PC-9 (cell line): Measurements from ENCODE around the gene GMCL2. TPM values are rescaled to one million over a fixed set of nuclear protein-coding genes. Genes with fewer than 3 reads are reported as not detected.

Source experiments
- BruUV-seq: library from RNA; stranded (reverse); fragments of 400-500 nt; replicated peaks from 2 replicates; lab custom pipeline; 2021; lab: Mats Ljungman, UMichigan
- CTCF ChIA-PET: fragments of 300-600 bp; sonication (Branson Sonifier 250); formaldehyde crosslinking; loops from one replicate; lab custom pipeline; 2022; ENCODE audit warnings: antibody characterized with exemption; lab: Charles Lee
- POLR2A ChIA-PET: fragments of 300-600 bp; sonication (Branson Sonifier 250); formaldehyde crosslinking; loops from one replicate; lab custom pipeline; 2022; ENCODE audit warnings: antibody characterized with exemption; ENCODE audit not compliant: unreplicated experiment; lab: Charles Lee
- DNase-seq, 2 experiments: peaks; one replicate each; pipeline versions ENCODE4 v3.0.0 to v3.0.0-alpha.2; 2015 to 2022; ENCODE audit warnings: mixed read lengths in 1 of 2
- H2AFZ ChIP-seq: fragments of 200-600 bp; sonication (generic); 2 replicates; pipeline ENCODE4 v1.8.1; 2017; ENCODE audit warnings: antibody characterized with exemption
- H3F3A ChIP-seq: fragments of 200-600 bp; sonication (generic); 2 replicates; pipeline ENCODE4 v1.8.1; 2017; ENCODE audit warnings: antibody characterized with exemption, mild to moderate bottlenecking, low read depth; ENCODE audit not compliant: insufficient read depth
- H3K27ac ChIP-seq: fragments of 200-600 bp; sonication (generic); 2 replicates; pipeline ENCODE4 v1.6.1; 2016; ENCODE audit warnings: mixed run types
- H3K27me3 ChIP-seq: fragments of 200-600 bp; sonication (generic); 2 replicates; pipeline ENCODE4 v1.6.1; 2016; ENCODE audit warnings: low read depth, mixed run types; ENCODE audit not compliant: insufficient read depth
- H3K36me3 ChIP-seq: fragments of 200-600 bp; sonication (generic); 2 replicates; pipeline ENCODE4 v1.6.1; 2016; ENCODE audit warnings: low read depth, mixed run types
- H3K4me1 ChIP-seq: fragments of 200-600 bp; sonication (generic); replicated peaks from 2 replicates; pipeline ENCODE4 v1.6.1; 2016; ENCODE audit warnings: mixed run types; ENCODE audit not compliant: insufficient read depth
- H3K4me2 ChIP-seq: fragments of 200-600 bp; sonication (generic); 2 replicates; pipeline ENCODE4 v1.6.1; 2017; ENCODE audit warnings: mixed run types
- H3K4me3 ChIP-seq: fragments of 200-600 bp; sonication (generic); 2 replicates; pipeline ENCODE4 v1.6.1; 2016; ENCODE audit warnings: mixed run types
- H3K79me2 ChIP-seq: fragments of 200-600 bp; sonication (generic); 2 replicates; pipeline ENCODE4 v1.6.1; 2017; ENCODE audit warnings: low read depth, mixed run types
- H3K9me2 ChIP-seq: fragments of 200-600 bp; sonication (generic); 2 replicates; pipeline ENCODE4 v1.8.1; 2017; ENCODE audit warnings: mild to moderate bottlenecking; ENCODE audit not compliant: insufficient read depth
- H3K9me3 ChIP-seq: fragments of 200-600 bp; sonication (generic); 2 replicates; pipeline ENCODE4 v1.8.1; 2016; ENCODE audit warnings: low read depth; ENCODE audit not compliant: insufficient read depth
- H4K20me1 ChIP-seq: fragments of 200-600 bp; sonication (generic); 2 replicates; pipeline ENCODE4 v1.8.1; 2017; ENCODE audit not compliant: insufficient read depth
- EZH2 ChIP-seq: fragments of 200-600 bp; sonication (generic); IDR thresholded peaks from 2 replicates; pipeline ENCODE4 v1.8.0; 2017; ENCODE audit warnings: antibody characterized with exemption, low read depth
- intact Hi-C: fragments of 100-400 bp; cut with micrococcal nuclease; formaldehyde crosslinking; loops from one replicate; pipeline ENCODE4 v1.10.0; 2022; ENCODE audit not compliant: unreplicated experiment
- total RNA-seq: library from RNA; stranded (reverse); gene quantifications from 2 replicates; pipeline ENCODE4 v1.2.3, GENCODE V29; 2021
- TF ChIP-seq, protein P1 (sequence below): fragments of 200-600 bp; sonication (generic); conservative IDR thresholded peaks from 2 replicates; pipeline ENCODE4 v1.6.1; 2017; ENCODE audit warnings: mixed run types, antibody characterized with exemption, mild to moderate bottlenecking, moderate library complexity

The GMCL2 gene
- total RNA-seq, 1 experiment from 2014 or later, result not detected

DNA sequence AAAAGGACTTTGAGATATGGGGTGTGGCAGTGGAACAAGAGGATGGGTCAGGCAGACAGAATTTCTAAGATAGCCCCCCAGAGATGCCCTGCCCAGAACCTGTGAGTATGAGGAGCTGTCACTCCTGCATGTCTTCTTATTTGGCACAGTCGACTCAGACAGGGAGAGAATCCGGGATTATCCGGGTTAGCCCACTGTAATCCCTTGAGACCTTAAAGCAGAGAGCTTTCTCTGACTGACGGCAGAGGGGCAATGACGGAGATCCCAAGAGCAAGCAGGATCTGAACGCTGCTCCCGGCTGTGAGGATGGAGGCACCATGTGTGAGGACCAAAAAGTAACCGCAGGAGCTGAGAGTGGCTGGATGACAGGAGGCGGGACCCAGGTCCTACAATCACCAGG is 24.7 kb downstream of the GMCL2 start:
- CTCF ChIA-PET, result interaction anchor here (1.6 kb wide), 1 partner anchor 9 kb away, joined by 4 read pairs; the partner anchor contains the start of gene NHP2
- Histone ChIP-seq H3K9me2 (no peaks in the 10 kb centered on the region), H3K27ac (no peak overlapping the region), H2AFZ (no peak overlapping the region), H3F3A (no peaks in the 10 kb centered on the region), H3K27me3 (no peaks in the 10 kb centered on the region; the same call in 1 of the 2 replicates), H3K79me2 (no peaks in the 10 kb centered on the region), H3K4me2 (no peak overlapping the region), H3K9me3 (no peaks in the 10 kb centered on the region), H3K4me3 (no peak overlapping the region), H3K4me1 (no peaks in the 10 kb centered on the region), H3K36me3 (no peaks in the 10 kb centered on the region), H4K20me1 (no peaks in the 10 kb centered on the region)
- intact Hi-C loops, result loop anchor here (5.0 to 10.0 kb wide), 2 partner anchors 40 to 558 kb away; partner anchors contain the start of genes B4GALT7 and HNRNPAB
- no TSS peak for BruUV-seq
- POLR2A ChIA-PET, result no interaction called here
- DNase-seq, result no peak
- no peak for TF ChIP-seq EZH2
- TF ChIP-seq, protein P1, sequence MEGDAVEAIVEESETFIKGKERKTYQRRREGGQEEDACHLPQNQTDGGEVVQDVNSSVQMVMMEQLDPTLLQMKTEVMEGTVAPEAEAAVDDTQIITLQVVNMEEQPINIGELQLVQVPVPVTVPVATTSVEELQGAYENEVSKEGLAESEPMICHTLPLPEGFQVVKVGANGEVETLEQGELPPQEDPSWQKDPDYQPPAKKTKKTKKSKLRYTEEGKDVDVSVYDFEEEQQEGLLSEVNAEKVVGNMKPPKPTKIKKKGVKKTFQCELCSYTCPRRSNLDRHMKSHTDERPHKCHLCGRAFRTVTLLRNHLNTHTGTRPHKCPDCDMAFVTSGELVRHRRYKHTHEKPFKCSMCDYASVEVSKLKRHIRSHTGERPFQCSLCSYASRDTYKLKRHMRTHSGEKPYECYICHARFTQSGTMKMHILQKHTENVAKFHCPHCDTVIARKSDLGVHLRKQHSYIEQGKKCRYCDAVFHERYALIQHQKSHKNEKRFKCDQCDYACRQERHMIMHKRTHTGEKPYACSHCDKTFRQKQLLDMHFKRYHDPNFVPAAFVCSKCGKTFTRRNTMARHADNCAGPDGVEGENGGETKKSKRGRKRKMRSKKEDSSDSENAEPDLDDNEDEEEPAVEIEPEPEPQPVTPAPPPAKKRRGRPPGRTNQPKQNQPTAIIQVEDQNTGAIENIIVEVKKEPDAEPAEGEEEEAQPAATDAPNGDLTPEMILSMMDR, result no peak

DNA sequence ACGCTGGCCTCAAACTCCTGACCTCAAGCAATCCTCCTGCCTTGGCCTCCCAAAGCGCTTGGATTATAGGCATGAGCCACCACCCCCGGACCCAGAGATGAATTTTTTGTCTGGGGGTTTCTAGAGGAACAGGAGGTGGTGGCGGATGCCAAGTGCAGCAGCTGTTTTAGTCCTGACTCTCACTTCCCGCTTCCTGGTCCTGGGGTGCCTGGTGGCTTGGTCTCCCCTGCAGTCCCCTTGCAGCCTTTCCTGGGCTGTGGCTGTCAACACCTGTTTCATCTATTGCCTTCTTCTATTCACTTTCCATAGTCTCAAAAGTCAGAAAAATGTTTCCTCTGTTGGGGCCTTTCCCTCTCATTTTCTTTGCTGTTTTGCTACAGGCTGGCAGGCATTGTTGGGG is 27.0 kb downstream of the GMCL2 start:
- Histone ChIP-seq H2AFZ (no peak overlapping the region), H3F3A (no peaks in the 10 kb centered on the region), H3K4me1 (no peaks in the 10 kb centered on the region), H4K20me1 (no peaks in the 10 kb centered on the region), H3K4me3 (no peak overlapping the region), H3K4me2 (no peak overlapping the region), H3K27ac (no peak overlapping the region), H3K79me2 (no peaks in the 10 kb centered on the region), H3K27me3 (no peaks in the 10 kb centered on the region; the same call in 1 of the 2 replicates), H3K9me3 (no peaks in the 10 kb centered on the region), H3K9me2 (no peaks in the 10 kb centered on the region), H3K36me3 (no peaks in the 10 kb centered on the region)
- ChIA-PET POLR2A (no interaction called here), CTCF (no interaction called here)
- BruUV-seq, result no TSS peak
- intact Hi-C loops, result loop anchor here (5.0 to 10.0 kb wide), 2 partner anchors 42 to 555 kb away; partner anchors contain the start of genes B4GALT7 and HNRNPAB
- no peak for DNase-seq
- TF ChIP-seq, protein P1, result no peak
- no peak for TF ChIP-seq EZH2

DNA sequence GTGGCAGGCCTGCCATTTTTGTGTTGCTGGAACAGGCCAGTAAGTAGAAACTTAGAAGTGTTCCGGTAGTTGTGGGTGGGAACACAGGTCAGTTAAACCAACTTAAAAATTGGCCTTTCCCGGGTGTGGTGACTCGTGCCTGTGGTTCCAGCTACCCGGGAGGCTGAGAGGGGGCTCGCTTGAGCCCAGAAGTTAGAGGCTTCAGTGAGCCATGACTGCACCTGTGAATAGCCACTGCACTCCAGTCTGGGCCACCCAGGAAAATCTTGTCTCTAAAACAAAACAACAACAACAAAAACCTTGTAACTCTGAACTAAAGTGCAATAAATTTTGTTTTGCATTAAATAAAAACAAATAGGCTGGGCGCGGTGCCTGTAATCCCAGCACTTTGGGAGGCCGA is 32.1 kb downstream of the GMCL2 start:
- Histone ChIP-seq H3K27ac (no peak overlapping the region), H3K9me3 (no peaks in the 10 kb centered on the region), H3K36me3 (peaks cover 10% of the 10 kb centered on the region; the same call in 1 of the 2 replicates), H3F3A (peaks cover 16% of the 10 kb centered on the region; the same call in 1 of the 2 replicates), H3K4me1 (peaks cover 8% of the 10 kb centered on the region), H3K4me2 (no peak overlapping the region), H3K79me2 (peaks cover 19% of the 10 kb centered on the region), H3K27me3 (no peaks in the 10 kb centered on the region), H3K9me2 (no peaks in the 10 kb centered on the region), H4K20me1 (0 out of 2 replicates have a peak, but pooled peaks cover 5% of the 10 kb centered on the region), H2AFZ (no peak overlapping the region), H3K4me3 (no peak overlapping the region)
- intact Hi-C loops, result no loop called here
- ChIA-PET POLR2A (no interaction called here), CTCF (interaction anchor here (2.2 kb wide), 1 partner anchor 77 kb away, joined by 5 read pairs; no protein-coding TSS in a partner anchor)
- BruUV-seq, result no TSS peak
- no peak for DNase-seq
- no peak for TF ChIP-seq EZH2
- TF ChIP-seq, protein P1, result no peak
